ENCODE measurements around the gene HDLBP.

GRCh38 chr2:241364781-241365180 lies 49.3 kb upstream of the HDLBP start:
- TF ChIP-seq CTCF (IDR thresholded peaks at IDR 0.05) (no peak), POLR2A (IDR thresholded peaks at IDR 0.05) (no peak)
